PC-9 (cell line): ENCODE data around the gene RFK.

Source experiments
- EZH2 ChIP-seq: fragments of 200-600 bp; sonication (generic); IDR thresholded peaks from 2 replicates; pipeline ENCODE4 v1.8.0; 2017; ENCODE audit warnings: antibody characterized with exemption, low read depth
- TF ChIP-seq, protein P1 (sequence below): fragments of 200-600 bp; sonication (generic); conservative IDR thresholded peaks from 2 replicates; pipeline ENCODE4 v1.6.1; 2017; ENCODE audit warnings: mixed run types, antibody characterized with exemption, mild to moderate bottlenecking, moderate library complexity

DNA sequence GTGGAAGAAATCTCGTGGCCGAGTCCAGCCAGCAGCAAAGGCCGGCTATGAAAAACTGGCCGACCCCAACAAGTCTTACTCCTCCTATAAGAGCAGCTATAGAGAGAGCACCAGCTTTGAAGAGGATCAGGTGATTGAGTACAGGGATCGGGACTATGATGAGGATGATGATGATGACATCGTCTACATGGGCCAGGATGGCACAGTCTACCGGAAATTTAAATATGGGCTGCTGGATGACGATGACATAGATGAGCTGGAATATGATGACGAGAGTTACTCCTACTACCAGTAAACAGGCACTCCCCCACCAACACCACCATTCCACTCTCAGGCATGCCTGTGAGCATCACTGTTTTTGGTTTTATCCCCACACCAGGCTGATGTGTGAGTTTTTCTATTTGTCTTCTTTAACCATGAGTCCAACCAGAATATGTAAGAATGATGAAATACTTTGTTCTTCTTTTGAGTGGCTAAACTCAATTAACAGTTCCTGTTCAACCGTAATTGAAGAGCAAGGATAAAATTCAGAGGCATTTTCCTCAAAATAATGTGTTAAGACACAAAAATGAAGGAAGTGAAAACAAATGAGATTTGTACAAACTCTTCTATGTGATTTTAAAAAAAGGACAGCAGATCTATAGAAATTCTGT is 35.5 kb downstream of the RFK start:
- TF ChIP-seq EZH2, result no peak
- TF ChIP-seq, protein P1, sequence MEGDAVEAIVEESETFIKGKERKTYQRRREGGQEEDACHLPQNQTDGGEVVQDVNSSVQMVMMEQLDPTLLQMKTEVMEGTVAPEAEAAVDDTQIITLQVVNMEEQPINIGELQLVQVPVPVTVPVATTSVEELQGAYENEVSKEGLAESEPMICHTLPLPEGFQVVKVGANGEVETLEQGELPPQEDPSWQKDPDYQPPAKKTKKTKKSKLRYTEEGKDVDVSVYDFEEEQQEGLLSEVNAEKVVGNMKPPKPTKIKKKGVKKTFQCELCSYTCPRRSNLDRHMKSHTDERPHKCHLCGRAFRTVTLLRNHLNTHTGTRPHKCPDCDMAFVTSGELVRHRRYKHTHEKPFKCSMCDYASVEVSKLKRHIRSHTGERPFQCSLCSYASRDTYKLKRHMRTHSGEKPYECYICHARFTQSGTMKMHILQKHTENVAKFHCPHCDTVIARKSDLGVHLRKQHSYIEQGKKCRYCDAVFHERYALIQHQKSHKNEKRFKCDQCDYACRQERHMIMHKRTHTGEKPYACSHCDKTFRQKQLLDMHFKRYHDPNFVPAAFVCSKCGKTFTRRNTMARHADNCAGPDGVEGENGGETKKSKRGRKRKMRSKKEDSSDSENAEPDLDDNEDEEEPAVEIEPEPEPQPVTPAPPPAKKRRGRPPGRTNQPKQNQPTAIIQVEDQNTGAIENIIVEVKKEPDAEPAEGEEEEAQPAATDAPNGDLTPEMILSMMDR, result no peak
